Activated T-helper 1 cell treated with Interleukin-2 at 50 U/mL for 16 hours (primary cell): ENCODE results near the gene HABP4.

Source experiments
- DNase-seq: peaks from one replicate; pipeline ENCODE4 v3.0.0-alpha.2; 2020; ENCODE audit warnings: low read depth

Gene HABP4

GRCh38 chr9:96449845-96450612, at the start of gene HABP4:
HABP4 (plus strand) TSS chr9:96450169; CDS start chr9:96450280, 111 bp downstream.
- DNase-seq, result peak; percentile 96

GRCh38 chr9:96408409-96409280, 41.3 kb upstream of the HABP4 start:
- DNase-seq, result no peak

GRCh38 chr9:96411129-96411838, 38.7 kb upstream of the HABP4 start:
- DNase-seq, result no peak

- DNase-seq, result no peak
Observed at GRCh38 chr9:96412174-96412913, 37.6 kb upstream of the HABP4 start.

GRCh38 chr9:96413302-96414221, 36.4 kb upstream of the HABP4 start:
- DNase-seq, result no peak

GRCh38 chr9:96417051-96417586, 32.9 kb upstream of the HABP4 start:
- DNase-seq, result peak; percentile 86

- peak; percentile 4 for DNase-seq
Observed at GRCh38 chr9:96417661-96418082, 32.3 kb upstream of the HABP4 start.

- DNase-seq, result peak; percentile 88
Observed at GRCh38 chr9:96418083-96418919, 31.7 kb upstream of the HABP4 start, which contains the start of gene ZNF367. ZNF367 (minus strand) TSS chr9:96418370; CDS start chr9:96418032, 338 bp downstream.

- DNase-seq, result peak; percentile 36
Observed at GRCh38 chr9:96418920-96419690, 30.9 kb upstream of the HABP4 start.

- no peak for DNase-seq
Observed at GRCh38 chr9:96419691-96419969, 30.3 kb upstream of the HABP4 start.

- no peak for DNase-seq
Observed at GRCh38 chr9:96420468-96421219, 29.3 kb upstream of the HABP4 start.

GRCh38 chr9:96423322-96423984, 26.5 kb upstream of the HABP4 start:
- DNase-seq, result no peak

- DNase-seq, result no peak
Observed at GRCh38 chr9:96423985-96424336, 26.0 kb upstream of the HABP4 start.

GRCh38 chr9:96425500-96426169, 24.3 kb upstream of the HABP4 start:
- no peak for DNase-seq

- no peak for DNase-seq
Observed at GRCh38 chr9:96429732-96430131, 20.2 kb upstream of the HABP4 start.

- no peak for DNase-seq
Observed at GRCh38 chr9:96430377-96430776, 19.6 kb upstream of the HABP4 start.

GRCh38 chr9:96435345-96435744, 14.6 kb upstream of the HABP4 start:
- DNase-seq, result no peak
